Body of pancreas (tissue), 4 donors: Measurements from ENCODE around the gene ZNF423. TPM values are rescaled to one million over a fixed set of nuclear protein-coding genes. Genes with fewer than 3 reads are reported as not detected.

Experiments
- ATAC-seq: fragments of 150-250 bp; one replicate; pipeline ENCODE4 v1.9.1; 2016
- DNase-seq, 4 donors: peaks; one replicate each; pipeline ENCODE4 v3.0.0-alpha.2; 2019
- H3K27ac ChIP-seq, 4 donors: fragments of 200-600 bp; sonication (generic); 1 replicate in 3 of 4; 2 replicates in 1 of 4; pipeline versions ENCODE4 v1.5.1 to v1.6.1; 2016 to 2019; ENCODE audit warnings: mild to moderate bottlenecking in 1 of 4, mixed read lengths in 1 of 4, moderate library complexity in 1 of 4
- H3K27me3 ChIP-seq, 2 donors: fragments of 200-600 bp; sonication (generic); one replicate each; pipeline ENCODE4 v1.6.0; 2016; ENCODE audit warnings: mild to moderate bottlenecking in 1 of 2
- H3K36me3 ChIP-seq, 2 donors: fragments of 200-600 bp; sonication (generic); replicated peaks in 1 of 2; 2 replicates each; pipeline ENCODE4 v1.5.1; 2016; ENCODE audit warnings: low read depth in 2 of 2; ENCODE audit not compliant: insufficient read depth in 1 of 2
- H3K4me1 ChIP-seq: fragments of 200-600 bp; sonication (generic); one replicate; pipeline ENCODE4 v1.6.0; 2016
- H3K4me3 ChIP-seq, 2 donors: fragments of 200-600 bp; sonication (generic); 1 replicate in 1 of 2; 2 replicates in 1 of 2; pipeline ENCODE4 v1.5.1; 2016 to 2019
- H3K9me3 ChIP-seq, 3 donors: fragments of 200-600 bp; sonication (generic); 1 replicate in 2 of 3; 2 replicates in 1 of 3; pipeline ENCODE4 v1.5.1; 2016
- POLR2A ChIP-seq, 3 donors: fragments of 450-650 bp; IDR thresholded peaks; one replicate each; pipeline ENCODE4 v1.6.1; 2016; ENCODE audit warnings: antibody characterized with exemption in 3 of 3, mild to moderate bottlenecking in 2 of 3
- WGBS, 2 donors: methylation state at CpG; one replicate each; pipeline ENCODE4 v1.1.5; 2017; 5-methylcytosine and 5-hydroxymethylcytosine counted together
- intact Hi-C: fragments of 100-400 bp; cut with DNase I; formaldehyde crosslinking; loops from one replicate; pipeline ENCODE4 v1.15.1; 2023
- total RNA-seq, 2 donors: library from RNA; depleted of rRNA; stranded (reverse); fragments of >200 nt; gene quantifications; one replicate each; pipeline ENCODE4 v1.1.0, GENCODE V29; 2016
- TF ChIP-seq, protein P1 (sequence below), 7 experiments: fragments of 450-650 bp in 4 of 7; fragments of 200-600 bp in 3 of 7; sonication (generic) in 3 of 7; IDR thresholded peaks; one replicate each; pipeline ENCODE4 v1.5.1; 2016 to 2019; ENCODE audit warnings: antibody characterized with exemption in 7 of 7

Gene ZNF423
- total RNA-seq, 2 donors from 2014 or later: 4.2 to 9.2 TPM

DNA sequence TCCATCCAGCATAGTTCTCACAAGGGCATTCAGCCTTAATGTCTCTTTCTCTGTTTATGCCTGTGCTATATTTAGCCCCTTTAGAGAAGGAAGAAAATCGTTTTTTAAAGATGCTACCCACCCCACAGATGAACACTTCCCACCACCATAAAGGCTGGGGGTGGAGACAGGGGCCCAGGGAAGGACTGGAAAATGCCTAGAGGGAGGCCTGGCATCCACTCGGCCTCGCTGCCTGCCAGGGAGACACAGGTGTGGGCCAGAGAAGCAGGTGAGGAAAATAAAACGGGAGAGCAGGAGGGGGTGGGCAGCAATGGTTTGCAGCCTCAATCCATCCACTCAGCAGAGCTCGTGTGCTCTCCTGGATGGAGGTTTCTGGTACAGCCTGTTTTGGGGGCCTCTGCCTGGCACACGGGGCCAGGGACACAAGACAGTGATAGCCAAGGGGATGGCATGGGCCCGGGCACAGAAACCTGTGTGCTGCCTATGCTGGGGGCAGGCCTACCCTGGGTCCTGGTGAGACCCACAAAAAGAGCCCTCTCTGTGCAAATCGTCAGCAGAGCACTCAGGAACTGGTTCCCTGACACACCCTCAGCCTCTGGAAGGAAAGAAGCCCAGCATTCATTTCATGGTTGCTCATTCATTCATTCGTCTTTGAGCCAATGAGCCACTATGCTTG, 360.9 kb downstream of the ZNF423 start:
- Histone ChIP-seq H3K4me3 (no peak overlapping the region), H3K4me1 (peaks cover 8% of the 10 kb centered on the region), H3K27ac (no peak overlapping the region), H3K36me3 (no peaks in the 10 kb centered on the region), H3K27me3 (no peaks in the 10 kb centered on the region), H3K9me3 (no peaks in the 10 kb centered on the region)
- WGBS, 2 donors: 63 to 71% methylated on average over 9 of the region's 9 CpGs
- TF ChIP-seq POLR2A (IDR thresholded peaks at IDR 0.05): no peak
- TF ChIP-seq, protein P1, sequence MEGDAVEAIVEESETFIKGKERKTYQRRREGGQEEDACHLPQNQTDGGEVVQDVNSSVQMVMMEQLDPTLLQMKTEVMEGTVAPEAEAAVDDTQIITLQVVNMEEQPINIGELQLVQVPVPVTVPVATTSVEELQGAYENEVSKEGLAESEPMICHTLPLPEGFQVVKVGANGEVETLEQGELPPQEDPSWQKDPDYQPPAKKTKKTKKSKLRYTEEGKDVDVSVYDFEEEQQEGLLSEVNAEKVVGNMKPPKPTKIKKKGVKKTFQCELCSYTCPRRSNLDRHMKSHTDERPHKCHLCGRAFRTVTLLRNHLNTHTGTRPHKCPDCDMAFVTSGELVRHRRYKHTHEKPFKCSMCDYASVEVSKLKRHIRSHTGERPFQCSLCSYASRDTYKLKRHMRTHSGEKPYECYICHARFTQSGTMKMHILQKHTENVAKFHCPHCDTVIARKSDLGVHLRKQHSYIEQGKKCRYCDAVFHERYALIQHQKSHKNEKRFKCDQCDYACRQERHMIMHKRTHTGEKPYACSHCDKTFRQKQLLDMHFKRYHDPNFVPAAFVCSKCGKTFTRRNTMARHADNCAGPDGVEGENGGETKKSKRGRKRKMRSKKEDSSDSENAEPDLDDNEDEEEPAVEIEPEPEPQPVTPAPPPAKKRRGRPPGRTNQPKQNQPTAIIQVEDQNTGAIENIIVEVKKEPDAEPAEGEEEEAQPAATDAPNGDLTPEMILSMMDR (IDR thresholded peaks at IDR 0.05): no peak
- ATAC-seq (no peak), DNase-seq (no peak)
- intact Hi-C loops: loop anchor here (10.0 kb wide), 1 partner anchor 420 kb away; no protein-coding TSS in a partner anchor

DNA sequence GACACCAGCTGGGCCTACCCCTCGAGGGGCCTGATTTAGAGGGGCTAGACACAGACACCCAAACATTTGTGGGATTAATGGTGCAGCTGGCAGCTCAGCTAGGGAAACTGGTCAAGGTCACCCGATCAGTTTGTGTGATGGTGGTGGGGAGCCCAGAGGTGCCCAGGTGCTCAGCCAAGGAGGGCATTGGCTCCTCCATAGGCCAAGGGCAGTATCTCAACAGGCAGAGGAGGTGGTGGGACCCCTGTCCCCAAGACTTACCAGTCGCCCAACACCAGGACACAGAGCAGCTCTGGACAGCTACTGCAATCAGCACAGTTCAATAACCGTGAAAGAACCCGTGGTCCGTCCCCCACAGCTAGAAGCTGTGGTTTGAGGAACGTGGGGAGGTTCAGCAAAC, 361.4 kb downstream of the ZNF423 start:
- TF ChIP-seq, protein P1 (IDR thresholded peaks at IDR 0.05): no peak
- TF ChIP-seq POLR2A (IDR thresholded peaks at IDR 0.05): no peak
- Histone ChIP-seq H3K36me3 (no peaks in the 10 kb centered on the region), H3K4me3 (no peak overlapping the region), H3K4me1 (peaks cover 8% of the 10 kb centered on the region), H3K9me3 (no peaks in the 10 kb centered on the region), H3K27ac (no peak overlapping the region), H3K27me3 (no peaks in the 10 kb centered on the region)
- DNase-seq: no peak
- no peak for ATAC-seq
- 71 to 77% methylated on average over 5 to 7 of the region's 7 CpGs for WGBS, 2 donors
- intact Hi-C loops: loop anchor here (10.0 kb wide), 1 partner anchor 420 kb away; no protein-coding TSS in a partner anchor

DNA sequence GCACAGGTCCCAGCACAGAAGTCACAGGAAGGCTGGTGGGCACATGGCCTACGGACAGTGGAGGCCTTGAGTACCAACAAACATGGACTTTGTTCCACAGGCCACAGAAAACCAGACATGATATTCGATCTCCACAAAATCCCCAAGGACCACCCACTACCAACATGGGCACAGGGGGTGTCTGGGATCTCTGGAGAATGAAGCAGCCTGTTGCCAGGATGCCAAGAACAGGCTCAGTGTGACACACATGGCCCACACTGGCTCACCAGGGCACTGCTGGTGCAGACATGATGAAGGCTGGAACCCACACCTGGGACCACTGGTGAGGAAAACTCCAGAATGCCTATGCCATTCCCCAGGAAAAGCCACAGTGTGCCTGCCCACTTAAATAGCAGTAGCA, 362.1 kb downstream of the ZNF423 start:
- Histone ChIP-seq H3K4me1 (peaks cover 8% of the 10 kb centered on the region), H3K4me3 (no peak overlapping the region), H3K27ac (no peak overlapping the region), H3K27me3 (no peaks in the 10 kb centered on the region), H3K36me3 (no peaks in the 10 kb centered on the region), H3K9me3 (no peaks in the 10 kb centered on the region)
- no peak for ATAC-seq
- intact Hi-C loops: loop anchor here (10.0 kb wide), 1 partner anchor 421 kb away; no protein-coding TSS in a partner anchor
- TF ChIP-seq POLR2A (IDR thresholded peaks at IDR 0.05): no peak
- TF ChIP-seq, protein P1 (IDR thresholded peaks at IDR 0.05): no peak
- WGBS, 2 donors: 46 to 55% methylated on average over 2 of the region's 2 CpGs
- no peak for DNase-seq

DNA sequence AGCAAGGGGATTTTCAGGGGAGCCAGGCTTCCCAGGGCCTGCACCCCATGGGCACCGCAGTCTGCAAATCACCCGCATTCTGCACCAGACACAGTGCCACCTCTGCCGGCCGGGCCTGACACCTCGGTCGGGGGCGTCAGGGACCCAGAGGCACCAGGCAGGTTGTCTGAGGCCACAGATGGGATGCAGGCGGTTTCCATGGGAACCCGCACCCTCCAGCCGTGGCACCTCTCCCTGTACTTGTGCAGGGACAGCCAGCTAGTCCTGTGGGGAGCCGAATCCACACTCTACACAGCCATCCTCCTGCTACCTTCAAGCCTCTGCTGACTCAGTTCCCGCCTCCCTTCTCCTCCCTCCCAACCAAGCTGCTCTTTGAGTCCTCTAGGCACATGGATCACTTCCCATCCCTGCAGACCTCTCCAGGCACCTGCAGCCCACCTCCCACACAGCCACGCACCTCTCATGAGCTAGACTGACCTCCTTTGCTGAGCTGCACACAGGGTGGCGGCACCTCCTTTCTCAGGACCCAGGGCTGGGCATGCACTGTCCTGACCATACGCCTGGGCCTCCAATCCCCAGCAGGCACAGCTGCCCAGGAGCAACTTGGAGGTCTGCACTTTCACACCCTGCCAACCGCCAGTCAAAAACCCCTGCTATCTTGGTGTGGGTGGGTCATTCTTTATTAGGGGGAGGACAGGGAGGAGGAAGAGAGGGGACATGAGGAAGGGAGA, 362.9 kb downstream of the ZNF423 start:
- H3K4me3 ChIP-seq: no peak overlapping the region
- no peaks in the 10 kb centered on the region for H3K9me3 ChIP-seq
- H3K27ac ChIP-seq: no peak overlapping the region
- H3K27me3 ChIP-seq: no peaks in the 10 kb centered on the region
- H3K4me1 ChIP-seq: peaks cover 8% of the 10 kb centered on the region
- ATAC-seq: no peak
- intact Hi-C loops: loop anchor here (10.0 kb wide), 1 partner anchor 422 kb away; no protein-coding TSS in a partner anchor
- TF ChIP-seq, protein P1 (IDR thresholded peaks at IDR 0.05): no peak
- TF ChIP-seq POLR2A (IDR thresholded peaks at IDR 0.05): no peak
- H3K36me3 ChIP-seq: no peaks in the 10 kb centered on the region
- 85 to 89% methylated on average over 9 to 16 of the region's 16 CpGs for WGBS, 2 donors
- no peak for DNase-seq
